ENCODE measurements around the gene EXD1.

GRCh38 chr15:41207687-41208448 is 22.7 kb downstream of the EXD1 start:
- no peak for TF ChIP-seq POLR2A (IDR thresholded peaks at IDR 0.05)
- TF ChIP-seq CTCF (IDR thresholded peaks at IDR 0.05): no peak

Measured in vagina (tissue), 2 donors.